Uterus (tissue), 4 donors: ENCODE results near the gene IL23R. TPM values are rescaled to one million over a fixed set of nuclear protein-coding genes. Genes with fewer than 3 reads are reported as not detected.
"Not testable (repeated sequence)": the region's sequence is repeated elsewhere in the genome, so short reads cannot be mapped to it uniquely, and the experiment has no call there.

ENCODE experiments used
- DNase-seq, 2 donors: peaks; one replicate each; pipeline ENCODE4 v3.0.0-alpha.2; 2019 to 2020
- H3K27ac ChIP-seq, 2 donors: fragments of 200-600 bp; sonication (generic); 1 replicate in 1 of 2; 2 replicates in 1 of 2; pipeline ENCODE4 v1.5.1; 2016 to 2018
- H3K27me3 ChIP-seq, 2 donors: fragments of 200-600 bp; sonication (generic); one replicate each; pipeline ENCODE4 v1.5.1; 2018 to 2019; ENCODE audit warnings: control low read depth in 1 of 2
- H3K36me3 ChIP-seq, 2 donors: fragments of 200-600 bp; sonication (generic); one replicate each; pipeline ENCODE4 v1.5.1; 2019; ENCODE audit warnings: control low read depth in 1 of 2
- H3K4me1 ChIP-seq, 2 donors: fragments of 200-600 bp; sonication (generic); one replicate each; pipeline ENCODE4 v1.5.1; 2018 to 2019; ENCODE audit warnings: control low read depth in 1 of 2
- H3K4me3 ChIP-seq, 2 donors: fragments of 200-600 bp; sonication (generic); 1 replicate in 1 of 2; 2 replicates in 1 of 2; pipeline ENCODE4 v1.5.1; 2018 to 2019; ENCODE audit warnings: mild to moderate bottlenecking in 1 of 2
- H3K9me3 ChIP-seq, 2 donors: fragments of 200-600 bp; sonication (generic); one replicate each; pipeline ENCODE4 v1.5.1; 2019; ENCODE audit warnings: control low read depth in 1 of 2
- CTCF ChIP-seq, 4 experiments: fragments of 200-600 bp in 2 of 4; fragments of 450-650 bp in 2 of 4; sonication (generic) in 2 of 4; IDR thresholded peaks; one replicate each; pipeline ENCODE4 v1.5.1; 2016 to 2019; ENCODE audit warnings: antibody characterized with exemption in 4 of 4, mild to moderate bottlenecking in 2 of 4, moderate library complexity in 1 of 4
- POLR2A ChIP-seq, 2 donors: fragments of 450-650 bp; IDR thresholded peaks; one replicate each; pipeline ENCODE4 v1.6.1; 2016; ENCODE audit warnings: antibody characterized with exemption in 2 of 2, mild to moderate bottlenecking in 1 of 2, moderate library complexity in 1 of 2
- intact Hi-C: fragments of 100-400 bp; cut with DNase I; formaldehyde crosslinking; loops from one replicate; pipeline ENCODE4 v1.15.1; 2023; ENCODE audit warnings: low total_unique reads
- total RNA-seq, 4 donors: library from RNA; depleted of rRNA in 3 of 4; stranded (reverse); fragments of >200 nt in 3 of 4; gene quantifications; one replicate each; pipeline versions ENCODE4 v1.1.0 to v1.2.4, GENCODE V29; 2014 to 2023
- donor health status: DM: yes; HTN: yes; CAD: no.

Gene IL23R
- total RNA-seq, 4 donors from 2014 or later = 0.21 TPM; not detected in 3

GRCh38 chr1:67143966-67144365 is 22.3 kb upstream of the IL23R start:
- H3K27me3 ChIP-seq = no peaks in the 10 kb centered on the region
- no peak overlapping the region for H3K4me3 ChIP-seq
- no peak for DNase-seq
- no peak overlapping the region for H3K27ac ChIP-seq
- no peaks in the 10 kb centered on the region for H3K4me1 ChIP-seq
- intact Hi-C loops = no loop called here
- H3K36me3 ChIP-seq = no peaks in the 10 kb centered on the region
- TF ChIP-seq CTCF (IDR thresholded peaks at IDR 0.05) = no peak
- no peaks in the 10 kb centered on the region for H3K9me3 ChIP-seq

- Histone ChIP-seq H3K27ac (no peak overlapping the region), H3K9me3 (no peaks in the 10 kb centered on the region), H3K36me3 (no peaks in the 10 kb centered on the region), H3K4me1 (no peaks in the 10 kb centered on the region), H3K4me3 (no peak overlapping the region), H3K27me3 (no peaks in the 10 kb centered on the region)
- intact Hi-C loops = loop anchor here (5.0 kb wide), 1 partner anchor 147 kb away; no protein-coding TSS in a partner anchor
- TF ChIP-seq POLR2A (IDR thresholded peaks at IDR 0.05) (no peak), CTCF (IDR thresholded peaks at IDR 0.05) (no peak)
- DNase-seq = no peak
These were observed 21.6 kb upstream of the IL23R start for GRCh38 chr1:67144696-67145095.

GRCh38 chr1:67146101-67146500 is 20.2 kb upstream of the IL23R start:
- intact Hi-C loops = loop anchor here (5.0 kb wide), 1 partner anchor 149 kb away; no protein-coding TSS in a partner anchor
- no peaks in the 10 kb centered on the region for H3K9me3 ChIP-seq
- H3K4me3 ChIP-seq = no peak overlapping the region

GRCh38 chr1:67146539-67146938 is 19.7 kb upstream of the IL23R start:
- intact Hi-C loops = loop anchor here (5.0 kb wide), 1 partner anchor 149 kb away; no protein-coding TSS in a partner anchor
- H3K27me3 ChIP-seq = no peaks in the 10 kb centered on the region
- H3K4me3 ChIP-seq = no peak overlapping the region
- no peak overlapping the region for H3K27ac ChIP-seq
- no peaks in the 10 kb centered on the region for H3K36me3 ChIP-seq
- H3K9me3 ChIP-seq = no peaks in the 10 kb centered on the region
- no peaks in the 10 kb centered on the region for H3K4me1 ChIP-seq
- TF ChIP-seq POLR2A (IDR thresholded peaks at IDR 0.05) (no peak), CTCF (IDR thresholded peaks at IDR 0.05) (no peak)
- no peak for DNase-seq

More at GRCh38 chr1:67146101-67146500, 20.2 kb upstream of the IL23R start:
- H3K4me1 ChIP-seq = no peaks in the 10 kb centered on the region
- TF ChIP-seq CTCF (IDR thresholded peaks at IDR 0.05) (no peak), POLR2A (IDR thresholded peaks at IDR 0.05) (no peak)
- H3K36me3 ChIP-seq = no peaks in the 10 kb centered on the region
- no peaks in the 10 kb centered on the region for H3K27me3 ChIP-seq
- DNase-seq = no peak
- no peak overlapping the region for H3K27ac ChIP-seq

GRCh38 chr1:67147973-67148372 is 18.3 kb upstream of the IL23R start:
- H3K27ac ChIP-seq, H3K36me3 ChIP-seq, H3K4me3 ChIP-seq, H3K9me3 ChIP-seq, DNase-seq, H3K4me1 ChIP-seq, H3K27me3 ChIP-seq: not testable (repeated sequence)
- intact Hi-C loops = loop anchor here (5.0 kb wide), 1 partner anchor 151 kb away; no protein-coding TSS in a partner anchor
